ENCODE data around the gene DBH.

Gene DBH

DNA sequence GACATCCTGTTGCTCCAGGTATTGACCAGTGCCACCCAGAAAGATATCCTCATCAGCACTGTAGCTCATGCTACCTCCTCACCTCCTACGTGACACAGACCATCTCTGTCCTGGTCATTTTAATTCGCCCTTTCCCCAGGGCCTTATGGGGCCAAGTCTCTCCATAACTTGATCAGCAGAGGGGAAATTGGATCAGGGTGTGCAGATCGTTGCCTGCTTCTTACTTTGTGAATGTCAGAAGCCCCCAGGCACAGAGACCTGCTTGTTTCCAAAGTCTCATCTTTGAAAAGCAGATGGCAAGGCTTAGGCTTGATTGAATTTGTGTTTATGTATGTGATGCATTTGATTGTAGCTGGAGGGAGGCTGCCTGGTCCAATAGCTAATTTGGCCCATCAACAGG is 8.8 kb upstream of the DBH start:
- DNase-seq = no peak

- DNase-seq = no peak
Measured at GRCh38 chr9:133628766-133629165, 7.4 kb upstream of the DBH start.

DNA sequence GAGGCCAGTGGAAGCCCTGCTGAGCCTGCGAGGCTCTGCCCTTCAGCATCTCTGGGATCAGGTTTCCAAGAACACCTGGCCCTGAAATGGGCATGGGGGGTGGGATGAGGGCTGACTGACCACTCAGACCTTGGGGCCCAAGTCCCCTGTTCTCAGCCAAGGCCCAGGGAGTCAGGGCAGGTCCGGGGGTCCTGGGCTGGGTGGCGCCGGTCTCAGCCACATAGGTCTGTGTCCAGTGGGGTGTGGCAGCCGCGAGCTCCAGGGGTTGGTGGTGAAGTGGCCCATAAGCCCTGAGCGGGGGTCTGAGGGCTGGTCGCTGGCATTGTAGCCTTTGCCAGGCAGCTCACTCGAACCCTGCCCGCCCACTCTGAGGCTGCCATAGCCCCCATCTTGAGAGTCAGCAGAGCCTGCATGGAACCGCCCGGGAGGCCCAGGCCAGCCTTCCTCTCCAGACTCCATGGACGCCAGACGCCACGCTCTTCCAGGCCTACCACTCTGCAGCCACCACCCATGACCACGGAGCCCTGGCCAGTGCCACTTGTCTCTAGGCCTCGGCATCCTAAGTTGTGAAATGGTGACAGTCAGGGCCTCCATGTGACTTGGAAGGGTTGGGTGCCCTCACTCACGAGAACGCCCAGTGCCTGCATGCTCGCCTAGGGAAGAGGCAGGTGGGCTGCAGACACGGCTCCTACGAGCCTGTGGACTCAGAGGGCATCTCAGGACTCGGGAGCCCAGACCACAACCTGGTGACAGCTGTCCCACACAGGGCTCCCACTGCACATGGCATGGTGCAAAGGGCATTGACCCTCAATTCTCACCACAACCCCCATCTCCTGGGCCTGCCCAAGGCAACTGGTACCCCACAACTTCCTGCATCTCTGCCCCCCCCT is 6.7 kb upstream of the DBH start:
- DNase-seq = no peak

GRCh38 chr9:133631111-133631510 is 5.1 kb upstream of the DBH start:
- DNase-seq = no peak

- DNase-seq = no peak
Measured at GRCh38 chr9:133632806-133633680, 3.1 kb upstream of the DBH start.

DNA sequence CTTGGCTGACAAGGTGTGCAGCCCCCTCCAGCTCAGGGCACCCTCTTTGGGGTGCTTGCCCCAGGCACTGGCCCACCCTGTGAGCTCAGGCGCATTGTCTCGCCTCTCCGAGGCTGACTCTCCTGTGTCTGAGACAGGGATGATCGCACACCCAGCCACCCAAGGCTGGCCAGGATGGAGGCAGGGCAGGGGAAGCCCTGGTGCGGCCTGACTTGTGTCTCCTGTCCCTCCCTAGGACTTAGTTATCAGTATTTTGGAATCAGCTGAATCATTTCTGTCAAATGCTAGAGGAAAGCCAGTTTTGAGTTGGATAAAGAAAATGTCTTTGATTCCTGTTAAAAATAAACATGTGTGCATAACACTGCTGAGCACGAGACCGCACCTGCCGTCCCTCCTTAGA is 2.5 kb upstream of the DBH start:
- DNase-seq = no peak

DNA sequence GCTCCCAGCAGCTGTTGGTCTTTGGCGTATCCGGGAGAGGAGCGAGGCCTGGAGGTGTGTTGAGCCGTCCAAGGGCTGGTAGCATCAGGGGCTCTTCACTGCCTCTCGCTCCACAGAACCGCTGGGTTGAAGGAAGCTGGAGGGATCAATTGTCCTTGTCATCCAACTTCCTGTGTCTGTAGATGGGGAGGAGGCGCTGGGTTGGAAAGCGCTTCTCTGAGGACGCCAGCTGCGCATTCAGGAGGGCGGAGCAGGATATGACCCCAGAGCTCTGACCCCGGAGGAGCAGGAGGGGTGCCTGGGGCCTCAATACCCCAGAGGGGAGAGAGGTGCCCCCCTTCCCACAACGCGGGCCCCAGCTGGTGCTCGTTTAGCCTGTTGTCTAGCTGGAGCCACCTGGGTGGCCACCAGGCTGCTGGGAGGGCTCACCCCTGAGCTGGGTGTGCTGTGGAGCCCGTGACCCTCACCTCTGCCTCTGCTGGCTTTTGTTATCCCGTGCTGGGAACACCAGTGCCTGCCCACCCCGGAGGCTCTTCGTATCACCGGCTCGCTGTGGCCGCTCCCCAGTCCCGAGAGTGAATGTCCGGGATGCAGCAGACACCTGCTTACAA is 2.0 kb upstream of the DBH start:
- peak in 1 of 2 experiments; percentile 55 for DNase-seq

DNA sequence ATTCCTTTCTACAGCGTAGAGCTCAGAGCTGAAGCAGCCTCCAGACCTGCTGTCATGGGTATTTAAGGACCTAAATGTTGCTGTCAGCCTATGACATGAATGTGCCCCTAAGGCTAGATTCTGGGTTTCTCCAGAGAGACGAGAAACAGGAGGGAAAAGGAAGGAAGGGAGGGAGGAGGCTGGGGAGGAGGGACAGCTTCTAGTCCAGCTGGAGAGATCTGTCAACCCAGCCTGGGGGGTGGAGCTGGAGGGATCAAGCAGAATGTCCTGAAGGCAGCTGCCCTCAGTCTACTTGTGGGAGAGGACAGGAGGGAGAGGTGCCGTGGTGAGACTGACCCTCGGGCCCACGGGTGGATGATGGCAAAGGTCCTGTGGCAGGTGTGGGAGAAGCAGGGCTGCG is 1.1 kb upstream of the DBH start:
- DNase-seq = no peak

GRCh38 chr9:133636902-133637301 is 739 bp downstream of the DBH start:
- DNase-seq = no peak

DNA sequence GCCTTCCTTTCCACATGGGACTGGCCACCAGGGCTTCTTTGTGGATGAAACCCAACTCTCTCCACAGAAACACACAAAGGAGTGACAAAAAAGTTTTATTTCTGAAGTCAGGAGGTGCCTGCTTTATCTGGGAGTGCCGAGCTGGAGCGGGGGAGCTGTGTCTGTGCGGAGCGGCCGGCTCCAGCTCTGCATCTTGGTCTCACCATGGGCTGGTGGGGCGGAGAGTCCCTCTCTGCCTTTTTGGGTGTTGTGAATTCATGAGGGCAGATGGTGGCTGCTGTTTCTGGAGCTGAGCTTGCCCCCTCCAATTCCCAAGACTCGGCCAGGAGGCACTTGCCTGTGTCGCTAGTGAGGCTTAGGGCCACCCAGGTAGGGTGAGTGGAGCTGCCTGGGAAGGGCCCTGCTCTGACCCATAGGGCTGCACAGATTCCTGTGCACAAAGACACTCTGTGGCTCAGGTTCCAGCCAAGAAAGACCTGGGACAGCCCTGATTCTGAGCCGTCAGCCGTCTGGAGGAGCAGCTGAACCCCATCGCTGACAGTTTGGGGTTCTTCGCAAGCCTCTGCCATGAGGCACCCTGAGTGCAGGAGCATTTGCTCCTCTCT is 1.4 kb downstream of the DBH start:
- DNase-seq = peak in 1 of 2 experiments; percentile 36

GRCh38 chr9:133638076-133638475 is 1.9 kb downstream of the DBH start:
- DNase-seq = no peak

DNA sequence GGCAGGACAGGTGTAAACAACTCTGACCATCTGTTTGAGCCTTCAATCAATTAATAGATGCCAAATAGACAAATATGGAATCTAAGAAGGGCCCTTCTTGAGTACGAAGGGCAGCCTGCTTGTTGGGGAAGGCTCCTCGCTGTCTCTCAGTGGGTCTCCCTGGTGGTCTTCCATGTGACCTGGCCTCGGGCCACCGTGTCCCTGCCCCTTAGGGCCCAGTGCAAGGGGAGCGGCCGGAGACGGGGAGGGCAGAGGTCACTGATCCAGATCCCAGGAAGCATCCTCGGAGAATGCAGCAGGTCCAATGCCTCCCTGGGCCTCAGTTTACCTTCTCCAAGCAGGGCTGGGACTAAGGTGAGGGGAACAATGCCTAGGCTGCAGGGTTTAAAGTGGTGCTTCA is 2.5 kb downstream of the DBH start:
- peak in 1 of 2 experiments; percentile 31 for DNase-seq

DNA sequence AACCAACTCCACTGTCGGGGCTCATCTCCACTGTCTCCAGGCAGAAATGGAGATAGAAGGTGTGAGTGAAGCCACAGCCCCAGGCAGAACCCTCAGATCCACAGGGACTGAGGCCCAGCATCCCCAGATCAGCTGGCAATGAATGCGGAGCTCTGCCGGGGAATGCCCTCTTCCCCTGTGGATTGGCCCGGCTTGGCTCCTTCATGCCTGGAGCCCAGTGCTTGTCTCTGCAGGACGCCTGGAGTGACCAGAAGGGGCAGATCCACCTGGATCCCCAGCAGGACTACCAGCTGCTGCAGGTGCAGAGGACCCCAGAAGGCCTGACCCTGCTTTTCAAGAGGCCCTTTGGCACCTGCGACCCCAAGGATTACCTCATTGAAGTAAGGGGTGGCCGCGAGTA is 3.5 kb downstream of the DBH start:
- DNase-seq = no peak

- DNase-seq = no peak
Measured at GRCh38 chr9:133640160-133640559, 4.0 kb downstream of the DBH start.

GRCh38 chr9:133640580-133641395 is 4.6 kb downstream of the DBH start:
- DNase-seq = no peak

GRCh38 chr9:133641396-133641655 is 5.2 kb downstream of the DBH start:
- no peak for DNase-seq

GRCh38 chr9:133641861-133642595 is 5.9 kb downstream of the DBH start:
- no peak for DNase-seq

DNA sequence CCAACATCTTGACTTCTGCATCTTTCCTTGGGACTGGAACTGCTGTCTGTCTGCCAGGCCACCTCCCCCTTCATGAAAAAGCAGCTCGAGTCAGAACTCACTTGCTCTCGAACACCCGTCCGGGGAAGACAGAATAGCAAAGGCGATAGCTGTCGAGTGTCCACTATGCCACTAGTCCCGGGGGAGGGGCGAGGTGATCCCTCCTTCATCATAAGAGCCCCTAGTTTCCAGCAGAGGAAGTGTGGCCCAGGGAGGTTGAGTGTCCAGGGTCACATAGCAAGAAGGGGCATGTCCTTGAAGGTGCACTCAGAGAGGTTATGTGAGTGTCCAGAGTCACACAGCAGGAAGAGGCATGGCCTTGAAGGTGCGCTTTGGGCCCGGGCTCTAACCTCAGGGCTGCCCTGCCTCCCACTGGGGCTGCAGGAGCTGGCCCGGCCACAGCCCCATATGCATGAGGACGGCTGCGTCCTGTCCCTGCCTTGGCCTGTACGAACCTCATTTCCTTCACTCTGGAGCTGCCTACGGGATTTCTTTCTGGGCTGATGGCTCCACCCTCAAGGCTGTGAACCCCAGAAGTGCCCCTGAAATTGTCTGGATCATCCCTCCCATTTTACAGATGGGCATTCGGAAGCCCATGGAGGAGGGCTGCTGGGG is 6.7 kb downstream of the DBH start:
- DNase-seq = no peak

DNA sequence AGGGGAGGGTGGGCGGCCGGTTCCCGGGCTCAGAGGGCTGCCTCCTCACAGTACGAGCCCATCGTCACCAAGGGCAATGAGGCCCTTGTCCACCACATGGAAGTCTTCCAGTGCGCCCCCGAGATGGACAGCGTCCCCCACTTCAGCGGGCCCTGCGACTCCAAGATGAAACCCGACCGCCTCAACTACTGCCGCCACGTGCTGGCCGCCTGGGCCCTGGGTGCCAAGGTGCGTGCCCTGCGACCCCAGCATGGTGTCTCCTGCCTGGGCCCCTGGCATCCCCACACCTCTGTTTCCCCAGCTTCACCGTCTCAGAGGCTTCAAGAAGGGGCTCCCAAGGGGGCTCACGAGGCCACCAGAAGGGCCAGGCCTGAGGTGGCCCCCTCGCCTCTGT is 7.2 kb downstream of the DBH start:
- DNase-seq = no peak

GRCh38 chr9:133643978-133644760 is 8.0 kb downstream of the DBH start:
- DNase-seq = no peak
